Ecto neural progenitor cell (in vitro differentiated cells): ENCODE data around the gene IL19.

ENCODE experiments used
- DNase-seq: peaks from one replicate; pipeline ENCODE4 v3.0.0-alpha.2; 2018; ENCODE audit warnings: low spot score

Gene IL19

GRCh38 chr1:206800891-206801290, 30.3 kb downstream of the IL19 start:
- no peak for DNase-seq

- no peak for DNase-seq
Observed at GRCh38 chr1:206801467-206801866, 30.9 kb downstream of the IL19 start.

GRCh38 chr1:206802401-206802800, 31.8 kb downstream of the IL19 start:
- no peak for DNase-seq

- no peak for DNase-seq
Observed at GRCh38 chr1:206803221-206803730, 32.7 kb downstream of the IL19 start.

- no peak for DNase-seq
Observed at GRCh38 chr1:206804156-206804737, 33.7 kb downstream of the IL19 start.

GRCh38 chr1:206805357-206805756, 34.8 kb downstream of the IL19 start:
- no peak for DNase-seq

GRCh38 chr1:206808615-206809014, 38.0 kb downstream of the IL19 start:
- no peak for DNase-seq

GRCh38 chr1:206809504-206810084, 39.0 kb downstream of the IL19 start:
- DNase-seq = no peak

- no peak for DNase-seq
Observed at GRCh38 chr1:206812471-206812870, 41.9 kb downstream of the IL19 start.

- no peak for DNase-seq
Observed at GRCh38 chr1:206814716-206815341, 44.3 kb downstream of the IL19 start.

GRCh38 chr1:206816390-206817287, 46.1 kb downstream of the IL19 start:
- DNase-seq = no peak

GRCh38 chr1:206821493-206821892, 50.9 kb downstream of the IL19 start:
- no peak for DNase-seq

- no peak for DNase-seq
Observed at GRCh38 chr1:206823727-206824126, 53.2 kb downstream of the IL19 start.

GRCh38 chr1:206824331-206824730, 53.8 kb downstream of the IL19 start:
- DNase-seq = no peak

- DNase-seq = no peak
Observed at GRCh38 chr1:206826394-206826793, 55.8 kb downstream of the IL19 start.

GRCh38 chr1:206828061-206828460, 57.5 kb downstream of the IL19 start:
- no peak for DNase-seq

- no peak for DNase-seq
Observed at GRCh38 chr1:206828765-206829164, 58.2 kb downstream of the IL19 start.

GRCh38 chr1:206829282-206829681, 58.7 kb downstream of the IL19 start:
- DNase-seq = no peak

GRCh38 chr1:206829875-206830274, 59.3 kb downstream of the IL19 start:
- DNase-seq = no peak

- no peak for DNase-seq
Observed at GRCh38 chr1:206831650-206832049, 61.1 kb downstream of the IL19 start.

GRCh38 chr1:206832352-206832880, 61.8 kb downstream of the IL19 start:
- no peak for DNase-seq

GRCh38 chr1:206833106-206833680, 62.6 kb downstream of the IL19 start:
- no peak for DNase-seq
